GM10266 (cell line): Measurements from ENCODE around the gene ZIM2.
"Not testable (repeated sequence)": the region's sequence is repeated elsewhere in the genome, so short reads cannot be mapped to it uniquely, and the experiment has no call there.

ENCODE experiments used
- DNase-seq: peaks from one replicate; pipeline ENCODE4 v3.0.0; 2012; ENCODE audit errors: extremely low spot score
- CTCF ChIP-seq: IDR thresholded peaks from 2 replicates; pipeline ENCODE4 v1.5.1; 2012; ENCODE audit warnings: mild to moderate bottlenecking, low read depth; ENCODE audit not compliant: control insufficient read depth, insufficient read depth; ENCODE audit errors: missing control alignments

The ZIM2 gene

GRCh38 chr19:56858026-56858425, 17.5 kb upstream of the ZIM2 start:
- no peak for DNase-seq
- no peak for TF ChIP-seq CTCF

GRCh38 chr19:56856822-56857221, 16.3 kb upstream of the ZIM2 start:
- no peak for DNase-seq
- TF ChIP-seq CTCF = no peak

DNA sequence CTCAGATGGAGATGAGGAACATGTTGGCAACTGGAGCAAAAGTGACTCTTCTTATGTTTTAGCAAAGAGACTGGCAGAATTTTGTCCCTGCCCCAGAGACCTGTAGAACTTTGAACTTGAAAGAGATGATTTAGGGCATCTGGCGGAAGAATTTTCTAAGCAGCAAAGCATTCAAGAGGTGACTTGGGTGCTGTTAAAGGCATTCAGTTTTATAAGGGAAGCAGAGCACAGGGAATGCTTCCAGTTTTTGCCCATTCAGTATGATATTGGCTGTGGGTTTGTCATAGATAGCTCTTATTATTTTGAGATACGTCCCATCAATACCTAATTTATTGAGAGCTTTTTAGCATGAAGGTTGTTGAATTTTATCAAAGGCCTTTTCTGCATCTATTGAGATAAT, 11.8 kb upstream of the ZIM2 start:
- not testable (repeated sequence) for DNase-seq

GRCh38 chr19:56848166-56848565, 7.6 kb upstream of the ZIM2 start:
- TF ChIP-seq CTCF = no peak
- DNase-seq = no peak

DNA sequence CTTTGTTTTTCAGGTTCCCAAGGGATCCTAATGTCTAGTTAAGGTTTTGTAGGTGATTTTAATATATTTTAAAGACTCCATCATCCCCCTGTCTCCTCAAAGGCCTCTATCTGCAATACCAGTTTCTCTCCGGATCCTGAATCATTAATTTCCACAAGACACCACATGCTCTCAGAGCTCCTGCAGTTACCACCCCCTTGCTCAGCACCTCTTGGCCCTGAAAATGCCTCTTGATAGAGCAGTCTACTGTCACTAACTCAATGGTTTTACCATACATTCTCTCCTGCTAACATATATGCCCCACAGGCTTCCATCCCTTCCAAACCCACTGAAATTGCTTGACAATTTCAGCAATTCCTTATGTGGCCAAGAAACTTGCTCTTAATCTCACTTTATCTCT, 1.9 kb upstream of the ZIM2 start:
- DNase-seq = no peak

GRCh38 chr19:56841193-56841543, 642 bp upstream of the ZIM2 start:
- TF ChIP-seq CTCF = no peak
- DNase-seq = no peak

More for the DNA sequence above, 1.9 kb upstream of the ZIM2 start:
- no peak for TF ChIP-seq CTCF

GRCh38 chr19:56839652-56840450, 675 bp downstream of the ZIM2 start:
- TF ChIP-seq CTCF = no peak
- DNase-seq = no peak

- DNase-seq = no peak
- TF ChIP-seq CTCF = no peak
Observed at GRCh38 chr19:56838909-56839651, 1.4 kb downstream of the ZIM2 start.
